CD4-positive, alpha-beta memory T cell (primary cell): ENCODE results near the gene TAX1BP1. TPM values are rescaled to one million over a fixed set of nuclear protein-coding genes. Genes with fewer than 3 reads are reported as not detected.

Experiments used
- CTCF ChIA-PET: fragments of 350-600 bp; sonication (Branson Sonifier 250); formaldehyde crosslinking; loops from one replicate; lab custom pipeline; 2021; ENCODE audit warnings: inconsistent platforms; ENCODE audit not compliant: partially characterized antibody; lab: Charles Lee
- POLR2A ChIA-PET: fragments of 350-600 bp; sonication (Branson Sonifier 250); formaldehyde crosslinking; loops from one replicate; lab custom pipeline; 2021; ENCODE audit not compliant: partially characterized antibody; lab: Charles Lee
- DNase-seq, 5 donors: peaks; one replicate each; pipeline versions ENCODE4 v3.0.0 to v3.0.0-alpha.2; 2020 to 2022; ENCODE audit warnings: mixed read lengths in 1 of 5
- H3K27ac ChIP-seq: one replicate; pipeline ENCODE4 v1.7.0; 2013; ENCODE audit warnings: low read depth, low read length
- H3K27me3 ChIP-seq: 2 replicates; pipeline ENCODE4 v1.7.0; 2013; ENCODE audit warnings: mild to moderate bottlenecking, low read length, moderate library complexity; ENCODE audit not compliant: insufficient read depth
- H3K36me3 ChIP-seq: 2 replicates; pipeline ENCODE4 v1.7.0; 2013; ENCODE audit warnings: mild to moderate bottlenecking, low read length, moderate library complexity; ENCODE audit not compliant: insufficient read depth
- H3K4me1 ChIP-seq: 2 replicates; pipeline ENCODE4 v1.7.0; 2013; ENCODE audit warnings: mild to moderate bottlenecking, low read length, moderate library complexity; ENCODE audit not compliant: insufficient read depth
- H3K4me3 ChIP-seq, 2 donors: one replicate each; pipeline ENCODE4 v1.7.0; 2013; ENCODE audit warnings: low read length in 2 of 2, mild to moderate bottlenecking in 1 of 2
- H3K9me3 ChIP-seq, 2 donors: one replicate each; pipeline ENCODE4 v1.7.0; 2013; ENCODE audit warnings: low read length in 2 of 2, control low read depth in 1 of 2; ENCODE audit not compliant: control insufficient read depth in 1 of 2
- H3K27ac Mint-ChIP-seq, 7 donors: one replicate each; pipeline ENCODE4 v1.8.0; 2020 to 2021; ENCODE audit warnings: mixed read lengths in 7 of 7, mild to moderate bottlenecking in 6 of 7, inconsistent platforms in 3 of 7, moderate library complexity in 3 of 7
- H3K27me3 Mint-ChIP-seq, 2 donors: one replicate each; pipeline ENCODE4 v1.8.0; 2020 to 2021; ENCODE audit warnings: mixed read lengths in 2 of 2
- H3K36me3 Mint-ChIP-seq, 2 donors: one replicate each; pipeline ENCODE4 v1.8.0; 2020 to 2021; ENCODE audit warnings: mixed read lengths in 2 of 2, inconsistent platforms in 1 of 2, mild to moderate bottlenecking in 1 of 2
- H3K4me1 Mint-ChIP-seq, 4 donors: one replicate each; pipeline ENCODE4 v1.8.0; 2020 to 2021; ENCODE audit warnings: mixed read lengths in 4 of 4, mild to moderate bottlenecking in 1 of 4
- H3K4me3 Mint-ChIP-seq, 8 donors: one replicate each; pipeline ENCODE4 v1.8.0; 2020 to 2021; ENCODE audit warnings: mixed read lengths in 8 of 8, mild to moderate bottlenecking in 7 of 8, moderate library complexity in 6 of 8, inconsistent platforms in 3 of 8
- H3K9me3 Mint-ChIP-seq, 8 donors: one replicate each; pipeline ENCODE4 v1.8.0; 2020 to 2021; ENCODE audit warnings: mixed read lengths in 8 of 8, mild to moderate bottlenecking in 5 of 8, inconsistent platforms in 3 of 8, moderate library complexity in 1 of 8
- intact Hi-C: fragments of 100-400 bp; cut with micrococcal nuclease; formaldehyde crosslinking; loops from one replicate; pipeline ENCODE4 v1.15.1; 2023
- polyA plus RNA-seq, 2 donors: library from polyadenylated mRNA; unstranded; fragments of 300-500 nt; fragmentation: Illumina TruSeq; gene quantifications; one replicate each; pipeline ENCODE4 v1.2.3, GENCODE V29; 2021
- total RNA-seq, 2 experiments: library from RNA; stranded (reverse); gene quantifications; one replicate each; pipeline ENCODE4 v1.2.3, GENCODE V29; 2021

The TAX1BP1 gene
- total and polyA plus RNA-seq, 4 experiments from 2014 or later = 109 to 125 (median 112) TPM

GRCh38 chr7:27723085-27723484 lies 16.9 kb upstream of the TAX1BP1 start:
- H3K4me3 Mint-ChIP-seq = no peak overlapping the region
- Histone ChIP-seq H3K27me3 (no peaks in the 10 kb centered on the region), H3K9me3 (no peaks in the 10 kb centered on the region), H3K36me3 (no peaks in the 10 kb centered on the region), H3K4me3 (no peak overlapping the region), H3K27ac (no peak overlapping the region), H3K4me1 (no peaks in the 10 kb centered on the region)
- no peak overlapping the region for H3K27ac Mint-ChIP-seq
- POLR2A ChIA-PET = no interaction called here
- peaks cover 0 to 2% (median 0%) of the 10 kb centered on the region in 8 donors for H3K9me3 Mint-ChIP-seq
- peaks cover 0 to 1% of the 10 kb centered on the region in 2 donors for H3K27me3 Mint-ChIP-seq
- no peaks in the 10 kb centered on the region for H3K36me3 Mint-ChIP-seq
- no peak for DNase-seq
- peaks cover 0 to 2% (median 0%) of the 10 kb centered on the region in 4 donors for H3K4me1 Mint-ChIP-seq
- intact Hi-C loops = no loop called here
- CTCF ChIA-PET = no interaction called here

DNA sequence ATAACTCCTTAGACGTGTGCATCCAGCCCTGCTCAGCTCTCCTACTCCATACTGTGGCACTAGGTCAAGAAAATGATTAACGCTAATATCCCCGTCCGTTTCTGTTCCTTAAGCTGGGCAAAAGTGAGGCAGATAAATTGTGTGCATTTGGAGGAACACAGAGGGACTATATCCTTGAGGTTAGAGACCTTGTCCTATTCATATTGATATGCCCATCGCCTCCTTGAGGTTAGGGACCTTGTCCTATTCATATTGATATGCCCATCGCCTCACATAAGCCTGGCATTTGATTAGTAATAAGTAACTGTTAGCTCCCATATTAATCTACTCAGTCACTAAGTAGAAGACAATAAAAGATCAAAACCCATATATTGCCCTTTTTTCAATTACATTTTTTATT lies 12.9 kb upstream of the TAX1BP1 start:
- POLR2A ChIA-PET = interaction anchor here (0.8 kb wide), 1 partner anchor 14 kb away, joined by 3 read pairs; no protein-coding TSS in a partner anchor
- intact Hi-C loops = no loop called here
- Mint-ChIP-seq H3K4me1 (peaks cover 0 to 2% (median 0%) of the 10 kb centered on the region in 4 donors), H3K27ac (no peak overlapping the region), H3K27me3 (no peaks in the 10 kb centered on the region), H3K9me3 (no peaks in the 10 kb centered on the region), H3K4me3 (no peak overlapping the region), H3K36me3 (peaks cover 0 to 3% of the 10 kb centered on the region in 2 donors)
- no peak for DNase-seq
- Histone ChIP-seq H3K4me1 (no peaks in the 10 kb centered on the region), H3K9me3 (no peaks in the 10 kb centered on the region), H3K27me3 (no peaks in the 10 kb centered on the region), H3K36me3 (no peaks in the 10 kb centered on the region), H3K27ac (no peak overlapping the region), H3K4me3 (no peak overlapping the region)
- CTCF ChIA-PET = no interaction called here

- ChIA-PET POLR2A (interaction anchor here (1.8 kb wide), 1 partner anchor 10 kb away, joined by 4 read pairs; the partner anchor contains the start of gene TAX1BP1), CTCF (no interaction called here)
- peaks cover 0 to 2% (median 0%) of the 10 kb centered on the region in 4 donors for H3K4me1 Mint-ChIP-seq
- no peaks in the 10 kb centered on the region for H3K4me1 ChIP-seq
- H3K27ac ChIP-seq = no peak overlapping the region
- H3K36me3 Mint-ChIP-seq = peaks cover 0 to 3% of the 10 kb centered on the region in 2 donors
- no peaks in the 10 kb centered on the region for H3K27me3 ChIP-seq
- intact Hi-C loops = no loop called here
- no peaks in the 10 kb centered on the region for H3K36me3 ChIP-seq
- H3K4me3 ChIP-seq = no peak overlapping the region
- H3K27ac Mint-ChIP-seq = peak overlapping the region in 1 of 7 donors; percentile 15
- DNase-seq = no peak
- H3K4me3 Mint-ChIP-seq = no peak overlapping the region
- no peaks in the 10 kb centered on the region for H3K9me3 ChIP-seq
- H3K27me3 Mint-ChIP-seq = no peaks in the 10 kb centered on the region
- no peaks in the 10 kb centered on the region for H3K9me3 Mint-ChIP-seq
Observed at GRCh38 chr7:27730112-27730511, 9.8 kb upstream of the TAX1BP1 start.

DNA sequence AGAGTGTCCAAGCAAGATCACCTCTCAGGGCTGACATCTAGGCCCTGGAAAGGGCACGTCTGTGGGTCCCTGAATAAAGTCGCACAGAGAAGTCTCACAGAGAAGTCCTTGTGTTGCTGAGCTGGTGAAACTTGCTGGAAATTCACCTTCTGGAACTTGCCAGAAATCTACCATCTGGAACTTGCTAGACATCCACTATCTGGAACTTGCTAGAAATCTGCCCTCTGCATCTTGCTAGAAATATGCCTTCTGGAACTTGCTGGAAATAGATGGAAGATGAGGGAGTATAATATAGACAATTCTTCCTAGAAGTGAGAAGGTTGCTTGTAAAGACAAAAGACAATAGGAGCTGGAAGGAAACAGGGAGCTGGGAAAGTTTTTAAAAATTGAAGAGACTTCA lies 5.4 kb upstream of the TAX1BP1 start:
- H3K4me1 ChIP-seq = peaks cover 7% of the 10 kb centered on the region
- Mint-ChIP-seq H3K27me3 (no peaks in the 10 kb centered on the region), H3K36me3 (peaks cover 3 to 8% of the 10 kb centered on the region in 2 donors), H3K27ac (peak overlapping the region in 1 of 7 donors; percentile 53), H3K4me1 (peaks cover 5 to 8% (median 7%) of the 10 kb centered on the region in 4 donors), H3K4me3 (peak overlapping the region in 1 of 8 donors; percentile 59), H3K9me3 (peaks cover 0 to 2% (median 0%) of the 10 kb centered on the region in 8 donors)
- no peak for DNase-seq
- ChIA-PET POLR2A (no interaction called here), CTCF (no interaction called here)
- H3K4me3 ChIP-seq = no peak overlapping the region
- no peaks in the 10 kb centered on the region for H3K27me3 ChIP-seq
- H3K9me3 ChIP-seq = no peaks in the 10 kb centered on the region
- H3K36me3 ChIP-seq = no peaks in the 10 kb centered on the region
- intact Hi-C loops = no loop called here
- no peak overlapping the region for H3K27ac ChIP-seq

DNA sequence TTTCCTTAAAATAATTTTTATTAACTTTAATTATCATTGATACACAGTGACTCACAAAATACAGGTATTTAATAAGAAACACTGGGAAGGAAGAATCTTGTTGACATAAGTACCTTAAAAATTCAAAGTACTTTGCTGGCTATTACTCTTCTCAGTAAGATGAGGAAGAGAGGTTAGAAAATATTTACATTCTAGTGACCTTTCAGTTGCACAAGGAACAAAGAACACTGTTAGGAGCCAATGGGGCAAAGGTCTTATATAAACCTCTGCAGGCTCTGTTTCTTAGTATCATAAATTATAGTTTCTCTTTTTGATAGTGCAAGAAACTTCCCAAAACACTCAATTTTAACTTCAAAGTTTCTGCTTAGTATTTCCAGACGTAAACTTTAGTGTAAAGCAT lies 4.8 kb upstream of the TAX1BP1 start:
- peaks cover 0 to 5% (median 0%) of the 10 kb centered on the region in 8 donors for H3K9me3 Mint-ChIP-seq
- H3K27ac ChIP-seq = no peak overlapping the region
- intact Hi-C loops = no loop called here
- H3K9me3 ChIP-seq = no peaks in the 10 kb centered on the region
- CTCF ChIA-PET = no interaction called here
- H3K36me3 Mint-ChIP-seq = peaks cover 8 to 9% of the 10 kb centered on the region in 2 donors
- H3K4me3 Mint-ChIP-seq = no peak overlapping the region
- H3K36me3 ChIP-seq = no peaks in the 10 kb centered on the region
- H3K27me3 ChIP-seq = no peaks in the 10 kb centered on the region
- no peak overlapping the region for H3K4me3 ChIP-seq
- DNase-seq = no peak
- POLR2A ChIA-PET = no interaction called here
- peaks cover 0 to 3% of the 10 kb centered on the region in 2 donors for H3K27me3 Mint-ChIP-seq
- peaks cover 7% of the 10 kb centered on the region for H3K4me1 ChIP-seq
- H3K4me1 Mint-ChIP-seq = peaks cover 5 to 14% (median 8%) of the 10 kb centered on the region in 4 donors
- no peak overlapping the region for H3K27ac Mint-ChIP-seq

DNA sequence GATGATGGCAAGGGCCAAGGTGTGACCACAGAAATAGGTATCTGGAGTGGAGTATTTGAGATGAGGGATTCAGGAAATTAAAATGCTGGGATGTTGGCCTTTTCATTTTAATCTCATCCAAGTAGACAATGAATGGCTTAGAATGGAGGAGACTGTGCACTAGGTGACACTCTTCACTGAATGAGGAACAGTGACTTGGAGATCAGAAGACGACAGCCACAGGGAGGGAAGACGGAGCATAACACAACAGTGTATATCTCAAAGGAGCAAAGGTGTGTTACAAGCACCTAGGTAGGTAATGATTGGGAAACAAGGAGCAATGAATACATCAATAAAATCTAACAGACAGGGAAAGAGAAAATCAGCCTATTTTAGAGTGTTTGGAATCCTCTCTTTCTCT lies 4.1 kb upstream of the TAX1BP1 start:
- intact Hi-C loops = no loop called here
- no peak for DNase-seq
- Mint-ChIP-seq H3K36me3 (peaks cover 6 to 16% of the 10 kb centered on the region in 2 donors), H3K4me3 (peak overlapping the region in 1 of 8 donors; percentile 15), H3K27ac (no peak overlapping the region), H3K9me3 (peaks cover 0 to 7% (median 0%) of the 10 kb centered on the region in 8 donors), H3K4me1 (peaks cover 7 to 21% (median 10%) of the 10 kb centered on the region in 4 donors), H3K27me3 (peaks cover 0 to 3% of the 10 kb centered on the region in 2 donors)
- no peaks in the 10 kb centered on the region for H3K36me3 ChIP-seq
- H3K27ac ChIP-seq = no peak overlapping the region
- CTCF ChIA-PET = no interaction called here
- H3K4me3 ChIP-seq = no peak overlapping the region
- H3K27me3 ChIP-seq = no peaks in the 10 kb centered on the region
- H3K4me1 ChIP-seq = peaks cover 7% of the 10 kb centered on the region
- POLR2A ChIA-PET = interaction anchor here (1.3 kb wide), 1 partner anchor 73 kb away, joined by 3 read pairs; the partner anchor contains the start of gene HIBADH
- H3K9me3 ChIP-seq = no peaks in the 10 kb centered on the region

GRCh38 chr7:27737178-27737577 lies 2.8 kb upstream of the TAX1BP1 start:
- Mint-ChIP-seq H3K36me3 (peaks cover 5 to 18% of the 10 kb centered on the region in 2 donors), H3K4me3 (no peak overlapping the region), H3K4me1 (peaks cover 12 to 34% (median 21%) of the 10 kb centered on the region in 4 donors), H3K27ac (peak overlapping the region in 1 of 7 donors; percentile 4), H3K27me3 (peaks cover 0 to 3% of the 10 kb centered on the region in 2 donors), H3K9me3 (peaks cover 0 to 7% (median 0%) of the 10 kb centered on the region in 8 donors)
- ChIA-PET CTCF (no interaction called here), POLR2A (interaction anchor here (1.3 kb wide), 1 partner anchor 74 kb away, joined by 3 read pairs; the partner anchor contains the start of gene HIBADH)
- no peaks in the 10 kb centered on the region for H3K9me3 ChIP-seq
- no peaks in the 10 kb centered on the region for H3K27me3 ChIP-seq
- H3K4me1 ChIP-seq = peaks cover 16% of the 10 kb centered on the region
- intact Hi-C loops = no loop called here
- H3K4me3 ChIP-seq = no peak overlapping the region
- DNase-seq = no peak
- H3K36me3 ChIP-seq = no peaks in the 10 kb centered on the region
- H3K27ac ChIP-seq = no peak overlapping the region
